ENCODE results near the gene TACC2. TPM values are rescaled to one million over a fixed set of nuclear protein-coding genes. Genes with fewer than 3 reads are reported as not detected.

Gene TACC2
- total RNA-seq, 4 donors from 2014 or later = 105 to 334 (median 235) TPM

DNA sequence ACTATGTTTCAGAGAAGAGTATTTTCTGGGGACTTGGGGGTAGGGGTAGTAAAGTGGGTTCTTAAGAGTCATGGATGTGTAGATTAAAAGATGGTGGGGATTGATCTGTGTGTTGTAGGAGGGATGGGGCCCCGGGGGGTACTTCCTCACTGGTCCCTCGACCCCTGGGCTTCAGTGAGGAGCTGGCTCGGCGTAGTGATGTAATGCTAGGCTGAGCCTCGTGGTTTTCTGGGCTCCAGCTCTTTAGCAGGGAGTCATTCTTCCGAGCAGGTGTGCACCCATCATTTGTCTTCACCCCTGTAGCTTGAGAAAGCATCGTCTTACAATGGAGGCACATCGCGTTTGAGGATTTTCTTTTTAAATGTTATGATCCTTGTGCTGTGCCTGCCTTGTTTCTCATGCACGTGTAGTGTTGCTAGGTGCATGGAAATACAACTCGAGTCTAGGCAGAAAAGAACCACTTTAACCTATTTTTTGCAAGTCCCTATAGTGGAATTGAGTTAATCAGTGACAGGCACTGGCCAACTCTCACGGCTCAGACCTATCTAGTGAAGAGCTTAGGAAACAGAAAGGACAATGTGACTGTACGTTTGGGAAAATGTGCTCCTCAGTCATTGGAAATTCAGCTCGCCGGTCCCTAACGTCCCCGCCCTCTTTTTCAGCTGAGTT, 176.0 kb downstream of the TACC2 start:
- ATAC-seq = no peak
- no peak for DNase-seq
- no peaks in the 10 kb centered on the region for H3K9me3 ChIP-seq
- H3K27ac ChIP-seq = peak overlapping the region; percentile 49 to 62 (median 52)
- no peaks in the 10 kb centered on the region for H3K27me3 ChIP-seq
- peaks cover 30 to 33% of the 10 kb centered on the region in 2 donors for H3K4me1 ChIP-seq
- no peak for TF ChIP-seq CTCF (IDR thresholded peaks at IDR 0.05 in 4 of 5, conservative IDR thresholded peaks at IDR 0.05 in 1 of 5)
- no peak for TF ChIP-seq POLR2A (IDR thresholded peaks at IDR 0.05)
- in situ Hi-C loops (cut with MboI; ENCODE audit: low sequenced_read_pairs in 4 of 4) = no loop called here
- no peaks in the 10 kb centered on the region for H3K36me3 ChIP-seq
- H3K4me3 ChIP-seq = no peak overlapping the region
- intact Hi-C loops (cut with DNase I; ENCODE audit: low total_unique reads) = no loop called here

DNA sequence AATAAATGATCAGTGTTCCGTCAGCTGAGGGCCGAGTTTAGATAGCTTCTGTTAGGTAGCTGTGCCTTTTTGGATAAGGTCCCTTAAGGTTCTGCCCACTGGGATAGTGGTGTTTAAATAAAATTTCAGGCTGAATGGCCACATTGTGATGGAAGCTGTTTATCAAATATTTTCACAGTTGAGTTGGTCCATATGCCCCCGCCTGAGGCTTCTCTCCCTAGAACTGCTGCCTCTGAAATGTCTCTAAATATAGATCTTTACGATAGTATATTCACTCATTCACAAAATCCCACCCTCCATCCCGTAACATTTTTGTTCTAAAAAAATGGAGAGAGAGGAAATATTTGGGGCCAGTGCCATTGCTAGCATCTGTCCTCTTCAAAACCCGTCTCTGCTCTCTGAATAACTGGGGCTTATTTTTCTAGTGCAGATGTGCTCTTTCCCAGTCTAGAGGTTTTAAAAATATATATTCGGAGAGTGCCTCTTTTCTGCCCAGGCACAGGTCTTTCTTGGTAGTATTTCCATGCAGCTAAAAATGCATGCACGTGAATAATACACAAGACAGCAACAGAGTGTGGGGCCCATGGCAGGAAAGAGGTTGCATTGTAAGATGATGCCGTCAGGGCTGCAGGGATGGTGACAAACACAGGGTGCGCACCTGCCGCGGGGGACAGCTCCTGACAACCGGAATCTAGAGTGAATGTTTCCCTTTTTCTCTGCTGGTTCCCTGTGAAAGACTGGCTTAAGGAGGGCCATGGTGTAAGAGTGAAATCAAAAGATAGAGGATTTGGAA, 176.7 kb downstream of the TACC2 start:
- Histone ChIP-seq H3K27me3 (no peaks in the 10 kb centered on the region), H3K27ac (peak overlapping the region; percentile 0 to 62 (median 52)), H3K4me1 (peaks cover 30 to 34% of the 10 kb centered on the region in 2 donors), H3K4me3 (no peak overlapping the region), H3K36me3 (no peaks in the 10 kb centered on the region), H3K9me3 (no peaks in the 10 kb centered on the region)
- in situ Hi-C loops (cut with MboI; ENCODE audit: low sequenced_read_pairs in 4 of 4) (no loop called here), intact Hi-C loops (cut with DNase I; ENCODE audit: low total_unique reads) (no loop called here)
- DNase-seq (no peak), ATAC-seq (no peak)
- TF ChIP-seq POLR2A (IDR thresholded peaks at IDR 0.05) (no peak), CTCF (IDR thresholded peaks at IDR 0.05 in 4 of 5, conservative IDR thresholded peaks at IDR 0.05 in 1 of 5) (no peak)

DNA sequence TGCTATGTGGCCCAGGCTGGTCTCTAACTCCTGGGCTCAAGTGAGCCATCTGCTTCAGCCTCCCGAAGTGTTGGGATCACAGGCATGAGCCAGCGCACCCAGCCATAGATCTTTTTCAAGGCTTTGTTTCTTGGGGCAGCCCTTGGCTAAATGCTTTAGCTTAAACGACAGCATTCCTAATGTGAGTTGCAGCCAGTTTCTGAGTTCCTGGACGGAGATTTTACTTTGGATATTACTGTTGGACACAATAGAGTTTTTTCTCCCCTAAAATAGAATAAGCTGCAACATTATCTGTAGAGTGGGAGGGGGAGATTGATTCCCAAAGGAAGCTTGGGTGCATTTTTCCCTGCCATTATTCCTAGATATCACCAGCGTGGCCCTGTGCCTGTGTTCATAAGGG, 179.1 kb downstream of the TACC2 start:
- no peak for DNase-seq
- no peak for ATAC-seq
- intact Hi-C loops (cut with DNase I; ENCODE audit: low total_unique reads) (no loop called here), in situ Hi-C loops (cut with MboI; ENCODE audit: low sequenced_read_pairs in 4 of 4) (no loop called here)
- H3K27ac ChIP-seq = peak overlapping the region in 1 of 4 donors; percentile 45
- no peaks in the 10 kb centered on the region for H3K27me3 ChIP-seq
- TF ChIP-seq POLR2A (IDR thresholded peaks at IDR 0.05) = no peak
- no peak for TF ChIP-seq CTCF (IDR thresholded peaks at IDR 0.05 in 4 of 5, conservative IDR thresholded peaks at IDR 0.05 in 1 of 5)
- H3K4me3 ChIP-seq = no peak overlapping the region
- no peaks in the 10 kb centered on the region for H3K9me3 ChIP-seq
- no peaks in the 10 kb centered on the region for H3K36me3 ChIP-seq
- peaks cover 28 to 39% of the 10 kb centered on the region in 2 donors for H3K4me1 ChIP-seq

- no peak for TF ChIP-seq CTCF (IDR thresholded peaks at IDR 0.05 in 4 of 5, conservative IDR thresholded peaks at IDR 0.05 in 1 of 5)
- TF ChIP-seq POLR2A (IDR thresholded peaks at IDR 0.05) = no peak
- no peaks in the 10 kb centered on the region for H3K36me3 ChIP-seq
- DNase-seq (no peak), ATAC-seq (no peak)
- no peaks in the 10 kb centered on the region for H3K27me3 ChIP-seq
- peaks cover 32 to 41% of the 10 kb centered on the region in 2 donors for H3K4me1 ChIP-seq
- no peak overlapping the region for H3K4me3 ChIP-seq
- H3K27ac ChIP-seq = peak overlapping the region in 1 of 4 donors; percentile 45
- intact Hi-C loops (cut with DNase I; ENCODE audit: low total_unique reads) = no loop called here
- in situ Hi-C loops (cut with MboI; ENCODE audit: low sequenced_read_pairs in 4 of 4) = no loop called here
- H3K9me3 ChIP-seq = no peaks in the 10 kb centered on the region
Observed at GRCh38 chr10:122168598-122169394, 179.8 kb downstream of the TACC2 start.

Data from gastrocnemius medialis (tissue), 4 donors.